ENCODE data around the gene KCNE2.

GRCh38 chr21:34319585-34319984, 44.2 kb upstream of the KCNE2 start:
- TF ChIP-seq CTCF (conservative IDR thresholded peaks at IDR 0.05; ENCODE audit: low read length), result no peak
- no peak for TF ChIP-seq EZH2phosphoT487 (IDR thresholded peaks at IDR 0.05; ENCODE audit: borderline replicate concordance)

Data from Loucy (cell line).